HG03469 (cell line): ENCODE measurements around the gene SPTLC2.
"Not testable (repeated sequence)": the region's sequence is repeated elsewhere in the genome, so short reads cannot be mapped to it uniquely, and the experiment has no call there.

Experiments
- ATAC-seq: cut with Tn5 transposase; IDR thresholded peaks from one replicate; pipeline ENCODE4 v1.9.1; 2021; ENCODE audit warnings: mild to moderate bottlenecking, moderate library complexity, moderate number of reproducible peaks; ENCODE audit not compliant: unreplicated experiment

Gene SPTLC2

DNA sequence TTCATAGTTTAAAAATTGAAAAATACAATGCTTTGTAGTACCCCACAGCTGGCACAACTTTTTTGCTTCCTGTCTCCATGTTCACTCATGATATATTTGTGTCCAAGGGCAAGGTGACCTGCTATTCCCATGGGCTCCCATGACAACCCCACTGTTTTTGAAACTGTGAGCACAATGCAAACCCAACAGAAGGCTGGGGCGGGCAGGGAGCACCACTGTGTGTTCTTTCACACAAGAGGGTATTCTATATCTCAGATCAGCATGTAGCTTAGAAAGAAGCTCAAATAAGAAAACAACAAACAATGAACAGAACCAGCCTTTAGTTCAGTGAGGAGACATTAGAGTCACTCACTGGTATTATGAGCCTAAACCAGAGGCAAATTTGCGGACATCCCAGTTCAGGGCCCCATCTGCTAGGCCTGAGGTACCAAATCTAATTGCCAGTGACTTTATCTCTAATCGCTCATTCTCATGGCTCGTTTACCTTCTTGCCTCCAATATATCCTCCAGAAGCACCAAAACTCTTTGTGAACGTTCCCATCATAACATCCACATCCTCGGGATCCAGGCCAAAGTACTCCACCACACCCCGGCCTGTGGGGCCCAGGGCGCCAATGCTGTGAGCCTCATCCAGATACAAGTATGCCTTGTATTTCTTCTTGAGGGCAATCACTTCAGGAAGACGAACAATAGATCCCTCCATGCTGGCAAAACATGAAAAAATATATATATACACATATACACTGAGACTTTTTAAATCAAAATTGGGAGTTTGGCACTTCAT, 61.4 kb downstream of the SPTLC2 start:
- no peak for ATAC-seq

DNA sequence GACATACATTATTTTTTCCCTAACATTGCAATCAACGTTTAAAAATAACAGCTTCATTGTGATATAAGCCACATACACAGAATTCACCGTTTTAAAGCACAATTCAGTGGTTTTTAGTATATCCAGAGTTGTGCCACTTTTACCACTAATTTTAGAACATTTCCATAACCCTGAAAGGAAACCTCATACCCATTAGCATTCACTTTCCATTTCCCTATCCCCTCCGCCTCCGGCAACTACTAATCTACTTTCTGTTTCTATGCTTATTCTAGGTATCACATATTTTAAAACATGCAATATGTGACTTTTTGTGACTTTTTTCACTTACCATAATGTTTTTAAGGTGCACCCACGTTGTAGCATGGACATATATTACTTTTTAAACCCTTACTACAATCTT, 62.2 kb downstream of the SPTLC2 start:
- ATAC-seq: peak; percentile 46

DNA sequence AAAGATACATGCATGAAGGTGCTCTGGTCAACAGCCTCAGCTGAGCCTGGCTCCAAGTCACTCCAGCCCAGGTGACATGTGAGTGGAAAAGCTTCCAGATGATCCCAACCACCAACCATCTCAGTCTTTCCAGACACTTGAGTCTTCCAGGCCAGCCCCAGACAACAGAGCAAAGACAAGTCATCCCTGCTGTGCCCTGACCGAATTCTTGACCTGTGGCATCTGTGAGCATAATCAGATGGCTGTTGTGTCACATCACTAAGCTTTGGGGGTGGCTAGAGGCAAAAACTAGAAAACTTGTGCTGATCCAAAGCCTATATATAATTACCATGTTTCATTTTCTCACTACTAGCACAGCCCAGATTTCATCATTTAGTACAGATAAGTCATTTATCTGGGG, 67.0 kb downstream of the SPTLC2 start:
- no peak for ATAC-seq

DNA sequence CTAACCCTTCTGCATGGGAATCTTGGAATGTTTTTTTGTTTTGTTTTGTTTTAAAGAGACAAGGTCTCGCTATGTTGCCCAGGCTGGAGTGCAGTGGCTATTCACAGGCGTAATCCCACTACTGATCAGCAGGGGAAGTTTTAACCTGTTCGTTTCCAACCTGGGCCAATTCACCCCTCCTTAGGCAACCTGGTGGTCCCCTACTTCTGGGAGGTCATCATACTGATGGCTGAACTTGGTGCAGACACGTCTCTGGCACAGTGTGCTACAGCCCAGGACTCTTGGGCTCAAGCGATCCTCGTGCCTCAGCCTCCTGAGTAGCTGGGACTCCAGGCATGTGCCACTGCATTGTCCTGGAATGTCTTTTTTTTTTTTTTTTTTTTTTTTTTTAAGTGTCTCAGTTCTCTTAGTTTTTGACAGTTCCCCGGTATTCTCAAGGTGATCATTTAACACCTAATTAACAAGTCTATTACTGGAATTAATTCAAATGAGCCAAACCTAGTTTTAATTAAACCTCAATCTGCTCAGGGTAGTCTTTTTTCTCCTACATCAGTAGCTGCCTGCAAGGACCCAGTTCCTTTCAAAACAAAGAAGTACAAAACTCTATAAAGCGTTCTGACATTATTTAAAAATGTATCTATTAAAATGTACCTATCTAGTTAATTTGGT, 68.8 kb downstream of the SPTLC2 start:
- ATAC-seq: no peak

DNA sequence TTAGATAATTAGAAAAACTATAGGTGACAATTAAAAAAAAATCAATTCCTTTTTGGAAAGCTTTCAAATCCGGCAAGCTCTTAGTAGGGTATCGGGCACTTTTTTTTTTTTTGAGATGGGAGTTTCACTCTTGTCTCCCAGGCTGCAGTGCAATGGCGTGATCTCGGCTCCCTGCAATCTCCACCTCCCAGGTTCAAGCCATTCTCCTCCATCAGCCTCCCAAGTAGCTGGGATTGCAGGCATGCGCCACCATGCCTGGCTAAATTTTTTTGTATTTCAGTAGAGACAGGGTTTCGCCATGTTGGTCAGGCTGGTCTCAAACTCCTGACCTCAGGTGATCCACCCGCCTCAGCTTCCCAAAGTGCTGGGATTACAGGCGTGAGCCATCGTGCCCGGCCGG, 71.3 kb downstream of the SPTLC2 start:
- not testable (repeated sequence) for ATAC-seq

DNA sequence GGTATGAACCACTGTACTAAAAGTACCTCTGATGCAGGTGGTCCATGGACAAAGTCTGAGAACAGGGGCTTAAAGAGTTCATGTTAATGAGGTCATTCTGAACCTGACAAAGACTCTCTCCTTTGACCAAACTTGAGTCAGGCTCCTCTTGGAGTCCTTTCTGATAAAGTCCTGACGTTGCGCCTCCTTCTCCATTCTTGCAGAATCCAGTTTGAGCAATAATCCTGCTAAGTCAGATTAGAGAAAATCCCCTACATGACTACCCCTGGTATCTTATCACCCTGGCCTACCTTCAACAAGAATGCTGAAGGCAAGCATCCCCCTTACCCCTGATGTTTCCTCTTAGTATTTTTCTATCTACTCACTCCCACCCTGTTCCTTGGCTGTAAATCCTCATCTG, 71.9 kb downstream of the SPTLC2 start:
- ATAC-seq: no peak

DNA sequence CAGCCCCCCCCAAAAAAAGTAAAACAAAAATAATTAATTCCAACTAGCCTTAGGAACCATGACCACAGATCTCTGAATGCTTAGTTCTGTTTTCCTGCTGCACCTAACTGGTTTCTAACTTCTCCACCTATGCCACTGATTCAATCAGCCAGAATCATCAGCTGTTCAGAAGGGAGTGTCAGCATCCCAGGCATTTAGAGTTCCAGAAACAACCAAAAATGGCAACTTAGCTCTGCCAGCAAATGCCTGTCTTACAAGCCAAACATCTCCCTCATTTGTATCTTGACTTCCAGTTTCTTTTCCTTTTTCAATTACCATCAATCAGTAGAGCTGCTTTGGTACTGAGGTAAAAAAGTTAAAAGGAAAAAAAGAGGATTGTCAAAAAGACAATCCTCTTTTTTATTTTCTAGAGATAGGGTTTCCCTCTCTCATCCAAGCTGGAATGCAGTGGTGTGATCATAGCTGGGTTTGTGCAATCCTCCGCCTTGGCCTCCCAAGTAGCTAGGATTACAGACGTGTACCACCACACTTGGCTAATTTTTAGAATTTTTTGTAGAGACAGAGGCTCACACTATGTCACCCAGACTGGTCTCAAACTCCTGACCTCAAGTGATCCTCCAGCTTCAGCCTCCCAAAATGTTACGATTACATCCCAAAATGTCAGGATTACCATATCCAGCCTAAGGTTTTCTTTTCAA, 72.7 kb downstream of the SPTLC2 start:
- ATAC-seq: no peak

DNA sequence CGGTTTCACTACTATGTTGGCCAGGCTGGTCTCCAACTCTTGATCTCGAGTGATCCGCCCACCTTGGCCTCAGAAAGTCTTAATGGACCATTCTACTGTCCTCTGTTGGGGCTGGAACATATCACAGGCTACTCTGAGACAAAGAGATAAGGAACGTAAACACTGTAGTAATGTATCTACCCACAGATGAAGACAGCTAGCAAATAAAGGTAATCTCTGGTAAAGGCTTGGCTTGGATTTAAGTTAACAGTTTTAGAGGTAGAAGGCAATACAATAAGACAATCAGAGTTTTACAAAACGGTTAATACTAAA, 73.2 kb downstream of the SPTLC2 start:
- ATAC-seq: no peak

DNA sequence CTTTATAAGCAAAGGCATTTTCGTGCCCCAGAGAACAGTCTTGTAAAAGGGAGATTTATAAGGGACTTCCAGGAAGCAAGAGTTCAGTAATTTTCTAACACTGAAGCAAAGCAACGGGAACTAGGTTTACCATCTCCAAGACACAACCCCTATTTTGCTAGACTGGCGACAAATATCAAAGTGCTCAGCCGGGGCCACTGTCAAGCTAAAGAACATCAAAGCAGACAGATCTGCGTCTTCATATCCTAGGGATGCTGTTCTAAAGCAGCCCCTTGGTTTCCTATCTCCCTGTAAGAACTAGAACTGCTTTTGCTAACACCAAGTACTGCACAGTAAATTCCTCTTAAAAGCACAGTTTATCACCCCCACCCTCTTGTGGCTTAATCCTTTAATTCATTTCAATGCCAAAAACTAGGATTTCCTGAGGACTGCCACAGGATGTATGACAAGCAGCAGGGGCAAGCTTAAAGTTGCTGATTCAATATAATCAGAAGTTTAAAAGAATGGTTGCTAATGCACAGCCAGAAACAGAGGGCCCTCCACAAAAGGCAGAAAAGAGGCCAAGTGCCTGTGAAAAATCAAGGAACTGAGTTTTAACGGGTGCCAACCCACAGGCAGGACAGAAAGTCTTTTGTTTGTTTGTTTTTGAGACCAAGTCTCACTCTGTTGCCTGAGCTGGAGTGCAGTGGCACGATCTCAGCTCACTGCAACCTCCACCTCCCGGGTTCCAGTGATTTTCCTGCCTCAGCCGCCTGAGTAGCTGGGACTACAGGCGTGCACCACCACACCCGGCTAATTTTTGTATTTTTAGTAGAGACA, 73.8 kb downstream of the SPTLC2 start:
- no peak for ATAC-seq

DNA sequence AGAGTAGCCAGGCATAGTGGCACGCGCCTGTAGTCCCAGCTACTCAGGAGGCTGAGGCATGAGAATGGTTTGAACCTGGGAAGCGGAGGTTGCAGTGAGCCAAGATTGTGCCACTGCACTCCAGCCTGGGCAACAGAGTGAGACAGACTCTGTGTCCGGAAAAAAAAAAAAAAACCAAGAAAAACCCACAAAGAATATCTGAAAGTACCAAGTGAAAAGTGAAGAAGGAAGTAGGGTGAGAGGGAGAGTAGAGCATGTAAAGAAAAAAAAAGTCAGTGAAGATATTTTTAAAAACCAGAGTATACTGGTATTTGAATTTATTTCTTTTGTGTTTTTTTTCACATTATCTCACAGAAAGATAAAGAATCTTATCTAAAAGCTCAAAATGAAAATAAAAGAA, 74.5 kb downstream of the SPTLC2 start:
- no peak for ATAC-seq

DNA sequence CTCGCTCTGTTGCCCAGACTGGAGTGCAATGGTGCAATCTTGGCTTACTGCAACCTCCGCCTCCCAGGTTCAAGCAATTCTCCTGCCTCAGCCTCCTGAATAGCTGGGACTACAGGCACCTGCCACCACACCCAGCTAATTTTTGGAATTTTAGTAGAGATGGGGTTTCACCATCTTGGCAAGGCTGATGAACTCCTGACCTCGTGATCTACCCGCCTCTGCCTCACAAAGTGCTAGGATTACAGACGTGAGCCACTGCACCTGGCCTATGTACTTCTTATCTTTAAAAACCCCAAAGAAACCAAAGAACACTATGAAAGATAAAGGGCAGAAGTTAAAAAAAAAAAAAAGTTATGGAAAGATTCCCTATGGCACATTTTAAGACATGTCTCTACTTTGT, 79.5 kb downstream of the SPTLC2 start:
- not testable (repeated sequence) for ATAC-seq

DNA sequence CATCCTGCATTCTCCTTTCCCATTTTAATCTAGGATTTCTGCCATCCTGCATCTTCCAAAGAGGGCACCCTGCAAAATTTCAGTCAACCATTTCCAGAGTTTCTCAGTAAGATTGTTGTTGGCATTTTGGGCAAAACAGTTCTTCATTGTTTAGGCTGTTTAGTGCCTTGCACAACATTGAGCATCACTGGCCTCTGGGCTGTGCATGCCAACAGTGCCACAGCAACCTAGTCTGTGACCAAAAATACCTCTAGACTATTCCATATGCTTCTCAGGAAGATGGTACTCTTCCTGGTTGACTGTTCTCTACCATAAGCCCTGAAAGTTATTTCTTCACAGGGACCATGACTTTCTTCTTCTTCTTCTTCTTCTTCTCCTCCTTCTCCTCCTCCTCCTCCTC, 85.4 kb downstream of the SPTLC2 start:
- no peak for ATAC-seq

DNA sequence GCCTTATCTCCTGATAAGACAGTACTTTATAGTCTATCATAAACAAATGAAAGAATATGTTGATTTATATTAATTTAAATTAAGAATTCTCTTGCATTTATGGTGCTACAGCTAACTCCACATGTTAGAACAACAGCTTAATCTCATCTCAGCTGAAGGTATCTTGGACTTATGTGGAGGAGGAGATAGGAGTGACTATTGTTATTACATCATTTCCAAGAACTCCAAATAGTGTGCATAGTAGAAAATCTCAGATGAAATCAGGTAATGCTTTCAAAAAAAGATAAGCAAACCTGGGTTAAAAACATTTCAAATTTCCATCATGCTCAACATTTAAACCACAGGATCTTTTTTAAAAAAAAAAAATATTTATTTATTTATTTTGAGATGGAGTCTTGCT, 86.5 kb downstream of the SPTLC2 start:
- ATAC-seq: no peak

DNA sequence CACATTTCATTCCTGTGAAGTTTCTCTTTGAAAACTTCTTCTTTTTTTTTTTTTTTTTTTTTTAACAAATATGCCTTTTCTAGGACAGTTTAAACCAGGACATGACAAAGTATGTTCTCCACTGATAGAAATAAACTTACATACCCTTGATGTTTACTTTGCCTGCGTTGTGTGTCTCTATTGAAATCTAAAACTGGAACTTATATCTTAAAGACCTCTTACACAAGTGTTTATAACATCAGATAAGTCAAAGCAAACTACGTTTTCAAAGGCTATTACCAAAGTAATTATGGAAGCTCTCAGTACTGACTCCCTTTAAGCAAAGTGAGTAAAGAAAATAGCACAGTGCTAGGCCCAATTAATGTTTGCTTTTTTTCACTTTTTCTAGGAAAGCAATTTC, 87.2 kb downstream of the SPTLC2 start:
- no peak for ATAC-seq

DNA sequence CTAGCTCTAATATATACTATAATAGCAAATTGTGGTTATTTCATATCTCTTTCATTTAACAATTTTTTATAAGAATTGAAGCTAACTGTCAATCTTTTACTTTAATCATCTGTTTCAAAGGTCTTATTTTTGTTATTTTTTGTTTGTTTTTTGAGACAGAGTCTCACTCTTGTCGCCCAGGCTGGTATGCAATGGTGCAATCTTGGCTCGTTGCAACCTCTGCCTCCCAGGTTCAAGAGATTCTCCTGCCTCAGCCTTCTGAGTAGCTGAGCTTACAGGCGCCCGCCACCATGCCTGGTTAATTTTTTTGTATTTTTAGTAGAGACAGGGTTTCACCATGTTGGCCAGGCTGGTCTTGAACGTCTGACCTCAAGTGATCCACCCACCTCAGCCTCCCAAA, 87.7 kb downstream of the SPTLC2 start:
- ATAC-seq: not testable (repeated sequence)

DNA sequence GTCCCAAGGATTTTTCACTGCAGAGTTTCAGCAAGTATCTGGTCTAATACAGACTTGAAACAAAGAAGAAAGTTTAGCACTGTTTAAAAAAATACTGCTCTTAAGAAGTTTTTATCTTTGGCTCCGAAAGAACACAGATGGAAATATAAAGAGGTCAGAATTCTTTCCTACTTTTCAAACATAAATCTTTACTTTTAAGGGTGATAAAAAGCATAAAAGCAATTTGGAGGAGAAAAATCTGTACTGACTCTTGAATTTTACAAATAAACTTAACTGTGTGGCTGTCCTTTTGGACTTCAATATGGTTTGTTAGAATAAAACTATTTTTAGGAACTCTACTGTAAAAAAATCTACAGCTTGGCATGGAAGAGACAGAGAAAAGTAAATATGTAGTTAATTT, 90.2 kb downstream of the SPTLC2 start:
- ATAC-seq: no peak

DNA sequence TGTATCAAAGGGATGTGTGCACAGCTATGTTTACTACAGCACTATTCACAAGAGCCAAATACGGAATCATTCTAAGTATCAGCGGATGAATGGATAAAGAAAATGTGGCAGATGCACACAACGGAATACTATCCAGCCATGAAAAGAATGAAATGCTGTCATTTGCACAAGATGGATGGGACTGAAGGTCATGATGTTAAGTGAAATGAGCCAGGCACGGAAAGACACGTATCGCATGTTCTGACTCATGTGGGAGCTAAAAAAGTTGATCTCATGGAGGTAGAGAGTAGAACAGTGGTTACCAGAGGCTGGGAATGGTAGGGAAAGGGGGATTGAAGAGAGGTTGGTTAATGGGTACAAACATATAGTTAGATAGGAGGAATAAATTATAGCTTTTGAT, 91.9 kb downstream of the SPTLC2 start:
- no peak for ATAC-seq

DNA sequence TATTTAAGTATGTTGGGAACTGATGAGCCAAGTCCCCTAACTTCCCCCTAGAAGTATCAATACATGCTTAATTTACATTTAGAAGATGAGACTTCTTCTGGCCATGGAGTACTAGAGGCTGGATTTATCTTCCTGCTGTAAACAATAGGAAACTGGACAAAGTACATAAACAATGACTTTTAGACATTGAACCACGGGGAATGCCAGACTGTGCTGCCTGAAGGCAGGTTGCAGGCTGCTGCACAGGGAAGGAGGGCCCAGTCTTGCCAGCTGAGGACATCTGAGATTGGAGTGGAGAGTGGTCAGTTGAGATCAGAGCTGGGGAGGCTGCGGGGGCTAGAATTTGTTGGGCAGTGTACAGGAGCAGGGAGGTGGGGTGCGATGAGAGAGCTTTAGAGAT, 93.3 kb downstream of the SPTLC2 start:
- no peak for ATAC-seq

DNA sequence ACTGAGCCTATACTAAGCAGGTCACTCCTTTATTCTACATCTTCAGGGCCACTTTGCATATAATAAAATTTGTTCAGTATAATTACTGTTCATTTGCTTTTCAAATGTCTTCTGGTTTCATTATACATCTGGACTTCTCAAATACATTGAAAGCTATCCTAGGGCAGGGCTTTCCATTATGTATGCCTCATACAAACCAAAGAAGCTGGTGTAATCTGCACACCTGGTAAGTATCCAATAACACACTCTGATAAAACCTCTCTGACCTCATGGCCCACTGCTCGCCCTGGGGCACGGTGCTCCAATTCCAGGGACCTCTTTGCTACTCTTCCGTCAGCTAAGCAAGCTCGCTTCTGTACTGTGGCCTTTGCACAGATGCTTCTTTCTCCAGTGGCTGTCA, 95.9 kb downstream of the SPTLC2 start:
- ATAC-seq: no peak

DNA sequence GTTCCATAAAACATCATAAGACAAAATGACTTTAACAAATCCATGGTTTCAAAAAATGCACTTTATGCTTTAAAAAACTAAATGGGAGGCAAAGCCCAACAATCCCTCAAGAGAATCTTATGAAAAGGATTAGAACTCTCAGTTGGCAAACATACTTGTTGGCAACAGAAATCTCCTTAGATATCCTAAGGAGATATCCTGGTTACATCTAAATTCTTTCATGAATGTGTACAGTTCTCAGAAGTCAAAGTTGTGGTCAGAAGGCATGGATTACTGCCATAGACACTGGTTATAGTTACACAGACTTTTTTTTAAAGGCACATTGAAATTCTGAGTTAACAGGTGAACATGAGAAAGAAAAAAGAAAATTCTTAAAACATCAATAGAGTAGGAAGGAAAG, 100.3 kb downstream of the SPTLC2 start:
- no peak for ATAC-seq

DNA sequence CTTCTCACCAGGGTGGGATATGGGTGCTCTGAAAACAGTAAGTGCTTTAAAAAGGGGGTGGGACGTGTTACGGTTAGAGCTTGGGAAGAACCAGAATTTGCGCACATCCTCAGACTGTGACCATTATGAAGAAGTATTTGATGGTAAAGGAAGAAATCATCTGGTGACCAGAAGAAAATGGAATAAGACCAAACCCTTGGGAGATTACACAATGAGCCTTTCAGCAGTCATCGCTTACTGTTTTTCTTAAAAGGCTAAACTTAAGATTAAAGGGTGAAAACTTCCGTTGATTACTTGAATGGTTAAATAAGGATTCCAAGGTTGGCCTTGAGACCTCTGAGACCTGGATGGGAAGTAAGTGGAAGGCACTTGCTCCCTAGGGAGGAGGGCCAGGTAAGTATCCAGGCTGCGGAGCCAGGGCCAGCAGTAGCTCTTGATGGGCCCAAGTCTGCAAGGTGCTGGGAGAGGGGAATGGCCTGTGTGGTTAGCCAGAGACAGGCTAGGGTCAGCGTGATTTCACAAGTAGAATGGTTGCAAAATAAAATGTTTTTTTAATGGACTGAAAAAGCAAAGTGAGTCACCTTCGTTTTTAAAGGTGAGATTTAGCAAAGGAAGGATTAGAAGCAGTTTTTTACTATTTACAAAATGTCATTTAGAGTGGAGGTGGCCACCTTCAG, 104.8 kb downstream of the SPTLC2 start:
- ATAC-seq: no peak
